GM12801 (cell line): Measurements from ENCODE around the gene BICD2.

Experiments
- CTCF ChIP-seq: IDR thresholded peaks from one replicate; pipeline ENCODE4 v1.5.1; 2011; ENCODE audit warnings: control low read depth; ENCODE audit not compliant: insufficient read length; ENCODE audit errors: extremely low read depth

BICD2 gene

GRCh38 chr9:92704528-92704927 is 60.1 kb downstream of the BICD2 start:
- no peak for TF ChIP-seq CTCF

GRCh38 chr9:92696619-92697018 is 68.0 kb downstream of the BICD2 start:
- no peak for TF ChIP-seq CTCF

- TF ChIP-seq CTCF, result no peak
Measured at GRCh38 chr9:92686954-92687353, 77.7 kb downstream of the BICD2 start.

GRCh38 chr9:92685022-92685421 is 79.6 kb downstream of the BICD2 start:
- TF ChIP-seq CTCF, result no peak

- TF ChIP-seq CTCF, result no peak
Measured at GRCh38 chr9:92682269-92682668, 82.4 kb downstream of the BICD2 start.

GRCh38 chr9:92680166-92681119 is 84.2 kb downstream of the BICD2 start:
- TF ChIP-seq CTCF, result no peak

- no peak for TF ChIP-seq CTCF
Measured at GRCh38 chr9:92679413-92680165, 85.0 kb downstream of the BICD2 start.
